Right lobe of liver (tissue), 6 donors: ENCODE results near the gene HSPE1. TPM values are rescaled to one million over a fixed set of nuclear protein-coding genes. Genes with fewer than 3 reads are reported as not detected.

Experiments used
- ATAC-seq, 4 donors: fragments of 200-7000 bp; cut with Tn5 transposase; one replicate each; pipeline ENCODE4 v1.9.1; 2020; ENCODE audit warnings: mild to moderate bottlenecking in 4 of 4, moderate library complexity in 4 of 4
- DNase-seq, 3 donors: peaks; one replicate each; pipeline ENCODE4 v3.0.0-alpha.2; 2020
- H3K27ac ChIP-seq, 3 donors: fragments of 200-600 bp; one replicate each; pipeline ENCODE4 v1.8.0; 2022
- H3K27me3 ChIP-seq, 2 donors: fragments of 200-600 bp; one replicate each; pipeline ENCODE4 v1.8.0; 2022
- H3K36me3 ChIP-seq, 4 donors: fragments of 200-600 bp; sonication (generic) in 1 of 4; one replicate each; pipeline versions ENCODE4 v1.5.1 to v1.8.0; 2017 to 2022; ENCODE audit warnings: control low read depth in 1 of 4
- H3K4me1 ChIP-seq, 4 donors: fragments of 200-600 bp; sonication (generic) in 1 of 4; one replicate each; pipeline versions ENCODE4 v1.5.1 to v1.8.0; 2017 to 2022; ENCODE audit warnings: control low read depth in 1 of 4
- H3K4me3 ChIP-seq, 3 donors: fragments of 200-600 bp; one replicate each; pipeline ENCODE4 v1.8.0; 2022
- H3K9me3 ChIP-seq, 4 donors: fragments of 200-600 bp; sonication (generic) in 1 of 4; one replicate each; pipeline versions ENCODE4 v1.5.1 to v1.8.0; 2017 to 2022; ENCODE audit warnings: control low read depth in 1 of 4
- CTCF ChIP-seq, 4 donors: fragments of 200-600 bp in 3 of 4; fragments of 450-650 bp in 1 of 4; IDR thresholded peaks; one replicate each; pipeline versions ENCODE4 v1.5.1 to v1.8.0; 2016 to 2022; ENCODE audit warnings: antibody characterized with exemption in 4 of 4, mild to moderate bottlenecking in 2 of 4
- POLR2A ChIP-seq: fragments of 450-650 bp; IDR thresholded peaks from one replicate; pipeline ENCODE4 v1.6.1; 2017; ENCODE audit warnings: antibody characterized with exemption, mild to moderate bottlenecking
- WGBS: methylation state at CpG from one replicate; pipeline ENCODE4 v1.1.6; 2018; ENCODE audit warnings: low coverage, low lambda C conversion rate; ENCODE audit not compliant: insufficient coverage; ENCODE audit errors: missing lambda C conversion rate; 5-methylcytosine and 5-hydroxymethylcytosine counted together
- intact Hi-C, 2 donors: fragments of 100-400 bp; cut with DNase I; formaldehyde crosslinking; loops; one replicate each; pipeline versions ENCODE4 v1.11.2 to v1.14.1; 2022
- total RNA-seq, 6 experiments: library from RNA; depleted of rRNA in 2 of 6; stranded (reverse); fragments of >200 nt in 2 of 6; fragmentation: NEBNext Ultra II Directional in 3 of 6; extraction: Animal tissue kit (Norgen Biotek cat#: 25700) in 3 of 6; gene quantifications; one replicate each; pipeline versions ENCODE4 v1.1.0 to v1.2.4, GENCODE V29; 2016 to 2023
- donor health status: DM: no; HTN: yes; CAD: no.
- donor health status: DM: no; HTN: no; CAD: no.
- donor health status: DM: no; HTN: no; CAD: no.
- donor health status: DM: no; HTN: yes; CAD: no.
- donor health status: DM: no; HTN: yes; CAD: no.

Gene HSPE1
- total RNA-seq, 6 experiments from 2014 or later, result 91.8 to 318 (median 209) TPM

GRCh38 chr2:197515315-197515738 lies 15.1 kb downstream of the HSPE1 start:
- intact Hi-C loops, result no loop called here
- ATAC-seq, result peak in 1 of 4 donors; percentile 7

GRCh38 chr2:197515739-197516392 lies 15.7 kb downstream of the HSPE1 start, which contains the start of gene MOB4:
Gene MOB4 (plus strand): TSS chr2:197516066. CDS start chr2:197516087, 21 bp downstream.
- DNase-seq (peak; percentile 97 to 98 (median 97)), ATAC-seq (peak; percentile 98 to 99 (median 98))
- no peaks in the 10 kb centered on the region for H3K36me3 ChIP-seq
- intact Hi-C loops, result no loop called here
- peaks cover 0 to 11% (median 2%) of the 10 kb centered on the region in 4 donors for H3K4me1 ChIP-seq
- H3K4me3 ChIP-seq, result peak within 1 kb of the TSS; percentile 82 to 94 (median 92)
- peak within 1 kb of the TSS; percentile 97 to 98 (median 98) for H3K27ac ChIP-seq
- no peaks in the 10 kb centered on the region for H3K9me3 ChIP-seq
- 0% methylated on average over 27 of the region's 66 CpGs for WGBS
- H3K27me3 ChIP-seq, result no peaks in the 10 kb centered on the region
- TF ChIP-seq POLR2A, result peak; percentile 96
- TF ChIP-seq CTCF (IDR thresholded peaks at IDR 0.05), result peak in 1 of 4 donors; percentile 8

More at GRCh38 chr2:197515315-197515738, 15.1 kb downstream of the HSPE1 start:
- H3K9me3 ChIP-seq, result no peaks in the 10 kb centered on the region
- H3K4me3 ChIP-seq, result peak overlapping the region; percentile 82 to 94 (median 92)
- WGBS, result under 1% methylated on average over 15 of the region's 16 CpGs
- H3K27ac ChIP-seq, result peak overlapping the region; percentile 97 to 98 (median 98)
- H3K27me3 ChIP-seq, result no peaks in the 10 kb centered on the region
- DNase-seq, result no peak
- no peaks in the 10 kb centered on the region for H3K36me3 ChIP-seq
- TF ChIP-seq CTCF (IDR thresholded peaks at IDR 0.05), result no peak
- peaks cover 0 to 11% (median 2%) of the 10 kb centered on the region in 4 donors for H3K4me1 ChIP-seq

GRCh38 chr2:197516393-197516761 lies 16.2 kb downstream of the HSPE1 start:
- Histone ChIP-seq H3K27ac (peak overlapping the region; percentile 97 to 98 (median 98)), H3K4me1 (peaks cover 0 to 11% (median 2%) of the 10 kb centered on the region in 4 donors), H3K36me3 (no peaks in the 10 kb centered on the region), H3K27me3 (no peaks in the 10 kb centered on the region), H3K9me3 (no peaks in the 10 kb centered on the region), H3K4me3 (peak overlapping the region; percentile 82 to 94 (median 92))
- TF ChIP-seq CTCF (IDR thresholded peaks at IDR 0.05), result no peak
- TF ChIP-seq POLR2A, result no peak
- ATAC-seq (peak; percentile 26 to 39 (median 33)), DNase-seq (peak in 2 of 3 donors; percentile 46 to 59)
- intact Hi-C loops, result no loop called here
- WGBS, result 0% methylated on average over 8 of the region's 17 CpGs

- H3K36me3 ChIP-seq, result no peaks in the 10 kb centered on the region
- H3K4me3 ChIP-seq, result peak overlapping the region; percentile 82 to 94 (median 92)
- H3K4me1 ChIP-seq, result peaks cover 0 to 11% (median 2%) of the 10 kb centered on the region in 4 donors
- no peaks in the 10 kb centered on the region for H3K27me3 ChIP-seq
- TF ChIP-seq POLR2A, result no peak
- no peak for TF ChIP-seq CTCF (IDR thresholded peaks at IDR 0.05)
- ATAC-seq (no peak), DNase-seq (no peak)
- H3K9me3 ChIP-seq, result no peaks in the 10 kb centered on the region
- peak overlapping the region in 1 of 3 donors; percentile 98 for H3K27ac ChIP-seq
- intact Hi-C loops, result no loop called here
- WGBS, result 42% methylated on average over 2 of the region's 2 CpGs
These were observed 17.0 kb downstream of the HSPE1 start for GRCh38 chr2:197517150-197517549.
